PFSK-1 (cell line): ENCODE measurements around the gene FLOT2.

ENCODE experiments used
- POLR2AphosphoS5 ChIP-seq: IDR thresholded peaks from 2 replicates; pipeline ENCODE4 v1.6.1; 2012; ENCODE audit warnings: low read depth, mild to moderate bottlenecking, control low read depth, low read length, moderate library complexity
- TF ChIP-seq, protein P1 (sequence below), 2 experiments: IDR thresholded peaks; 2 replicates each; pipeline versions ENCODE4 v1.6.1 to v1.8.0; 2011 to 2012; ENCODE audit warnings: low read depth in 2 of 2, low read length in 2 of 2, control low read depth in 1 of 2, inconsistent platforms in 1 of 2, mild to moderate bottlenecking in 1 of 2, moderate library complexity in 1 of 2; ENCODE audit not compliant: insufficient read depth in 1 of 2

- no peak for TF ChIP-seq POLR2AphosphoS5
- TF ChIP-seq, protein P1, sequence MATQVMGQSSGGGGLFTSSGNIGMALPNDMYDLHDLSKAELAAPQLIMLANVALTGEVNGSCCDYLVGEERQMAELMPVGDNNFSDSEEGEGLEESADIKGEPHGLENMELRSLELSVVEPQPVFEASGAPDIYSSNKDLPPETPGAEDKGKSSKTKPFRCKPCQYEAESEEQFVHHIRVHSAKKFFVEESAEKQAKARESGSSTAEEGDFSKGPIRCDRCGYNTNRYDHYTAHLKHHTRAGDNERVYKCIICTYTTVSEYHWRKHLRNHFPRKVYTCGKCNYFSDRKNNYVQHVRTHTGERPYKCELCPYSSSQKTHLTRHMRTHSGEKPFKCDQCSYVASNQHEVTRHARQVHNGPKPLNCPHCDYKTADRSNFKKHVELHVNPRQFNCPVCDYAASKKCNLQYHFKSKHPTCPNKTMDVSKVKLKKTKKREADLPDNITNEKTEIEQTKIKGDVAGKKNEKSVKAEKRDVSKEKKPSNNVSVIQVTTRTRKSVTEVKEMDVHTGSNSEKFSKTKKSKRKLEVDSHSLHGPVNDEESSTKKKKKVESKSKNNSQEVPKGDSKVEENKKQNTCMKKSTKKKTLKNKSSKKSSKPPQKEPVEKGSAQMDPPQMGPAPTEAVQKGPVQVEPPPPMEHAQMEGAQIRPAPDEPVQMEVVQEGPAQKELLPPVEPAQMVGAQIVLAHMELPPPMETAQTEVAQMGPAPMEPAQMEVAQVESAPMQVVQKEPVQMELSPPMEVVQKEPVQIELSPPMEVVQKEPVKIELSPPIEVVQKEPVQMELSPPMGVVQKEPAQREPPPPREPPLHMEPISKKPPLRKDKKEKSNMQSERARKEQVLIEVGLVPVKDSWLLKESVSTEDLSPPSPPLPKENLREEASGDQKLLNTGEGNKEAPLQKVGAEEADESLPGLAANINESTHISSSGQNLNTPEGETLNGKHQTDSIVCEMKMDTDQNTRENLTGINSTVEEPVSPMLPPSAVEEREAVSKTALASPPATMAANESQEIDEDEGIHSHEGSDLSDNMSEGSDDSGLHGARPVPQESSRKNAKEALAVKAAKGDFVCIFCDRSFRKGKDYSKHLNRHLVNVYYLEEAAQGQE (IDR thresholded peaks at IDR 0.05; ENCODE audit: insufficient read depth in 1 of 2, low read depth in 2 of 2, low read length in 2 of 2): no peak
These were observed 28.8 kb upstream of the FLOT2 start for GRCh38 chr17:28926366-28926765.
